ENCODE measurements around the gene SIVA1. TPM values are rescaled to one million over a fixed set of nuclear protein-coding genes. Genes with fewer than 3 reads are reported as not detected.

The SIVA1 gene
- total RNA-seq, 2 experiments from 2014 or later: 137 to 147 TPM

DNA sequence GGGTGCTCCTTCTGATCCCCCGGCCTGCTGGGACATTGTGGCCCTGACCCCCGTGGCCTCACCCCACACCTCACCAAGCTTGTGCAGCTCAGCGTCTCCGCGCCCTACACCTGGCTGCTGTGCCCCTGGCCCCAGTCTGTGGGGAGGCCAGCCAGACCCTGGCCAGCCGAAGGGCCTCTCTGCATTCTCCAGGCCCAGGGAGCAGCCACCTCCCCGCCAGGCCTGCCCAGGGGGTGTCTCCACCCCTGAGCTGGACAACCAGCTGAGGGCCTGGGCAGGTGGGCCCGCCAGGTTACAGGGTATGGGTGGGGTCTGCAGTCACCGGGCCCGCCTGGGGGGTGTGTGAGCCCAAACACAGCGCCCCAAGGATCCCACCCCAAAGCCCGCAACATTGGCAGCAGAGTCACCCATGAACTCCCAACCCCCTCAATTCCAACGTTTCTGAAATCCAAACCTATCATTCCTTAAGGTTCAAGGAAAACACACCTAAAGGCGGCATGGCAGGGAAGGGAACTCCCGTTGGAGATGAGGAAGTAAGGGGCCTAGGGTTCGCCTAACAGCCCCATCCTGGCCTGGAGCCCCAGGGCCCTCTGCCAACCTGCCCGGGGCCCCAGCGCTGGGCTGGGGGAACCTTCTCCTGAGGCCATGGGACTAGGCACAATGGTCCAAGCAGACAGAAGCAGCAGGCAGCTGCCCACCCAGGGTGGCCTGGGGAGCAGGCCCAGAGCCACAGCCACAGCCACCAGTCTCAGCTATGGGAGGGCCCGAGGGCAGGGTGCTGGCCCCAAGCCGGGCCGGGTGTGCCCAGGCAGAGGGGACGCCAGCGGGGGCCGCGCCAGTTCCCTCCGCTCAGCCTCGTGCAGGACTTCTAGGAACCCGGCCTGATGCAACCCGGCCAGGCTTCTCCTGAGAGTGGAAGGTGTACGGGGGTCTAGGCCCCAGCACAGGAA lies 34.1 kb downstream of the SIVA1 start:
- Mint-ChIP-seq H3K4me1 (peaks cover 15% of the 10 kb centered on the region), H3K27ac (no peak overlapping the region), H3K4me3 (no peak overlapping the region), H3K36me3 (no peaks in the 10 kb centered on the region), H3K9me3 (no peaks in the 10 kb centered on the region), H3K27me3 (no peaks in the 10 kb centered on the region)
- no peak for DNase-seq

DNA sequence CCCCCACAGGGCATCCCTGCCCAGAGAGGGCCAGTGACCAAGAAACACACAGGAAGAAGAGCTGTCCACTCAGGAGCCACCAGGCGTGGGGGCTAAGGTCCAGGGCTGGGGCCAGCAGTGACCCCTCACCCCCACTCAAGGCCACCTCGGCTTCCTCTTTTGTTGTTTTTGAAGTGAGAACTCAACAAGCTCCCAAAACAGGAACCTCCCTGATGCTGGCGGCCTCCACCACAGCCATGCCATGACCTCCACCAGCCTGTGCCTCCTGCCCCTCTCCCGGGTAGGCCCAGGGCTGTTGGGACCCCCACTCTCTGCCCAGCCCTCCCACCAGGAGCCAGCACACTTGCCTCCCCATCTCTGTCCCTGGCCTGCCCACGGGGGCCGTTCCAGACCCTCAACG lies 34.8 kb downstream of the SIVA1 start:
- DNase-seq: no peak
- Mint-ChIP-seq H3K4me3 (no peak overlapping the region), H3K9me3 (no peaks in the 10 kb centered on the region), H3K27ac (no peak overlapping the region), H3K36me3 (no peaks in the 10 kb centered on the region), H3K4me1 (peaks cover 15% of the 10 kb centered on the region), H3K27me3 (no peaks in the 10 kb centered on the region)

DNA sequence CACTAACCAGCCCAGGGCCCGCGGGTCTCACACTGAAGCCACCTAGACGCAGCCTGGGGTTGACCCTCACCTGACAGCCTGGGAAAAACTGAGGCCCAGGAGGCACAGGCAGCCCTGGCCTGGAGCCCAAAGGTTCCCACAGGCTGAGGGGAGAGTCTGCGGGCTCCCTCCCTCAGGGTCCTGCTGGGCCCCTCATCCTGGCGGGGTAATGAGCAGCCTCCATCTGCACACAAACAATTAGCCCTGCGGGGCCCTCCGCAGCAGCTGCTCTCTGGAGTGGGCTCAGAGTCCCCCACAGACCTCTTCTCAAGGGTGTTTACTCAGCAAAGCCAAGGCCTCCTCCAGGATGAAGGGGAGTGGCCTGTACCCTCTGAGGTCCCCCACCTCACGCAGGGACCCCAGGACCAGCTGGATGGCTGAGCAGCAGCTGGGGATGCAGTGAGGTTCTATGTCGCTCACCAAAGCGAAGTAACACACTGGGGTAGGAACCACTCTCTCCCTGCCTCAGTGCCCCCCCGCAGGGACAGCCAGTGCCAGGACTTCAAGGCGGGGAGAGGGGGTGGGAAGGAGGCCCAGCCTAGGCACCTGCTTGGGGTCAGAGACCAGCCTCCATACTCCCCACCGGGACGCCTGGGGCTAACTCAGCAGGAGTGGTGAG lies 35.3 kb downstream of the SIVA1 start:
- Mint-ChIP-seq H3K27ac (no peak overlapping the region), H3K36me3 (no peaks in the 10 kb centered on the region), H3K4me1 (peaks cover 19% of the 10 kb centered on the region), H3K9me3 (no peaks in the 10 kb centered on the region), H3K4me3 (no peak overlapping the region), H3K27me3 (no peaks in the 10 kb centered on the region)
- no peak for DNase-seq

DNA sequence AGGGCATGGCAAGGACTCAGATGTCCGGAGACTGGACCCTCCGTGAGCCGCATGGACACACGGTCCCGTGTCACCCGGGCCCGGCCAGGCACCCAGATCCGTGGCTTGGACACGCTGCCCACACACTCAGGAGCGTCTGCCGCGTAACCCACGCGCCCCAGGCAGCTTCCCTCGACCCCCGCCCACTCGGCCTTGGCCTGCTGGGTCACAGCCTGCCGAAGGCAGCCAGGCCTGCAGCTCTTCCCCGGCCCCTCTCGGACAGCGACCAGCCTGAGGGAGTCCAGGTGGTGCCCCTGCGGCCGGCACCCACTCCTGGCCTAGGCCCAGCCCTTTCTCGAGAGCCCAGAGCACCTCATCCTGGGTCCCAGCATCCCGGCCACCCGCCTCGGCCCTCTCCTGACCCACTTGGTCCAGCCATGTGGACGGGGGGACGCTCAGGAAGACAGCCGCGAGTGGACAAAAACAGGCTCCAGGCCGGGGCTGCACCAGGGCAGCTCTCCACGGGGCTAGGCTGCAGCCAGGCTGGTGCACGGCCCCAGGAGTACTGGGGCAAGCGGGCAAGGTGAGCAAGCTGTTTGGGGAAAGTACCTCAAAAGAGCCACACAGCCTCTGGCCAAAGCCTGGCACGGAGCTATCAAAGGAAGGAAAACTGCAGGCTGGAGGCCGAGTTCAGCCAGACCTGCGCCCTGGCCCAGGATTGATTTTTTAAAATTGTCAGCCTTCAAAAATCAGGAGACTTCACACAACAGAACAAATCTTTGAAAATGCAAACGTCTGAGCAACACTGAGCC lies 36.1 kb downstream of the SIVA1 start:
- Mint-ChIP-seq H3K4me1 (peaks cover 26% of the 10 kb centered on the region), H3K36me3 (no peaks in the 10 kb centered on the region), H3K9me3 (no peaks in the 10 kb centered on the region), H3K4me3 (no peak overlapping the region), H3K27ac (peak overlapping the region; percentile 42), H3K27me3 (no peaks in the 10 kb centered on the region)
- DNase-seq: no peak

DNA sequence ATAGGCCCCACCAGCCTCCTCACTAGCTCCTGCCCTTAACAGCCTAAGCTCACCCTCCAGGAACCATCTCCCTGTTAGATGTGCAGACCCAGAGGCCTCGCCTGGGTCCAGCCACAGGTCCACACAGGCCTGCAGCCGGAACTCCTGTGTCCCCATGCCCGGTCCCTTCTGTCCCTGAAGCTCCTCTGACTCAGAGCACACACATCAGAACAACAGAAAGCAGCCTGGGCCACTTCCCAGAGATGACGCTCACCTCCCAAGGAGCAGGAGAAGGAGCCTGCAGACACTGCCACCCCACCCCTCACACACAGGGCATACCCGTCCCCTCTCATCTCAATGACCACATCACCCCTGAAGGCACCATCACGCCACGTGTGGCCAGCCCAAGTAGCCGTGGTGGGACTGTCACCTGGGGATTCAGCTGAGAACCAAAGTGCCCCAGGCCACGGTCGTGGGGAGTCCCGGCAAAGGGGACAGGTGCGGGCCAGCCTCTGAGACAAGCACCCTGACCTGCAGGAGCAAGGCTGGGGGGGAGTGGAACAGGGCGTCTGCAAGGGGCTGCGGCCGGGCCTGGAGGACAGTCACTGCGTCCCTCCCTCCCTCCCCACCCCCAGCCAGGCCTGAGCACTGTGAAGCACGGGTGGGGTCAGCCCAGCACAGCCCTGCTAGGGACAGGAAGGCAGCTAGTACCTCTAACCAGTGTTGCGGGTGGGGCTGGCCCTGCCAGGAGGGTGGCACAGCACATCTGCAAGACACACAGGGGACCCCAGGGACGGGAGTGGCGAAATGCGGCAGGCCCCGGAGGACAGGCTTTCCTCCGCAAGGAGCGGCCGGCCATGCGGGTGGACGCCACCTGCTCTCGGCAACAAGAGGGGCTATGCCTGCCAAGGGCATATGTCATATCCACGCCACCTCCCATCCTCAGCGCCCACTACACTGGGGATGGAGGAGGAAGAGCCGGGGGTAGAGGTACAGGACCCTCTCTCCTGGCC lies 37.1 kb downstream of the SIVA1 start:
- no peak for DNase-seq
- no peaks in the 10 kb centered on the region for H3K9me3 Mint-ChIP-seq
- no peak overlapping the region for H3K27ac Mint-ChIP-seq
- no peaks in the 10 kb centered on the region for H3K27me3 Mint-ChIP-seq
- H3K36me3 Mint-ChIP-seq: no peaks in the 10 kb centered on the region
- H3K4me3 Mint-ChIP-seq: no peak overlapping the region
- H3K4me1 Mint-ChIP-seq: peaks cover 28% of the 10 kb centered on the region

DNA sequence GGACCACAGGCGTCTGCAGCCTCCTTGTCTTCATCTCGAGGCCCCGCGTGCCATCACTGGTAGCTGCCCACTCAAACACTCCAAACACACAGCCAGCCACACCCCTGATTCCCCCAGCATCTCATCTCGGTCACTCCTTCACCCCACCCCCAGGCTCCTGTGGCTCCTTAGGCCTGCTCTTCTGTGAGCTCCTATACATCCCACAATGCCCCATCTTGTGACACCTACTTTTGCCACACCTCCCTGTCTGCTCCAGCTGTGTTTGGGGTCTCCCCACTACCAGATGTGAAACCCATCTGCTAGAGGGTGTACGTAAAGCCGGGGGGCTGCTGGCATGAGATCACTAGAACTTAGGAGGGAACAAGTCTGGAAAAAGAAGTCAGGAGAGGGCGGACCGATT lies 38.5 kb downstream of the SIVA1 start:
- Mint-ChIP-seq H3K27me3 (no peaks in the 10 kb centered on the region), H3K27ac (no peak overlapping the region), H3K36me3 (no peaks in the 10 kb centered on the region), H3K4me3 (no peak overlapping the region), H3K9me3 (no peaks in the 10 kb centered on the region), H3K4me1 (peaks cover 32% of the 10 kb centered on the region)
- DNase-seq: no peak

DNA sequence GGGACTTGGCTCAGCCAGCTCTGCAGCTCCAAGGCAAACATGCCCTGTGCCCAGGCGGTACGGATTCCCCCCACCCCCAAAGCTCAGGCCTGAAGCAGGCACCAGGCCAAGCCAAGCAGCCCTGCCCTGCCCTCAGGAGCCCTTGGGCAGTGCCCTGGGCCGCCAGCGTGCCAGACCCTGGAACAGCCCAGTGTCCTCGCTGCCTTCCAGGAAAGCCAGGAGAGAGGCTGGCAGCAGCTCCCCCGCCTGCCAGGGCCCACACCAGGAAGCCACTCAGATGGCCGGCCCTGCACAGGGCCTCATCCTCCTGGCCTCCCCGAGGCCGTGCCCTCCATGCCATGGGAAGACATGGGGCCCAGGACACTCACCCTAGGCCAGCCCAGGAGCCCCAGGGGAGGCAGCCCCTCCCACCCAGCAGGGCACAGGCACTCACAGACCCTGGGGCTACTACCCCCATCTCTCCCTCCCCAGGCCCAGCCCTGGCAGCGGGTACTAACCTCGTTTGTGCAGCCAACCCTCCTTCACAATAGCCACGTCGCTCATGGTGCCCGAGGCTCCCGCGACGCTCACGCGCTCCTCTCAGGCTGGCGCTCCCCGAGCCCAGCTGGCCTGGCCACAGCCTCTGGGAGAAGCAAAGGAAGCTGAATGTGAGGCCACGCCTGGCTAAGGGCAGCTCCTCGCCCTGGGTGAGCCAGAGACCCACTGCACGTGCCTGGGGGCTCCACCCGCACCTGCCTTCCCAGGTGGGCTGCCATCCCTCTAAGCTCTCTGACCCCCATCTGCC lies 39.3 kb downstream of the SIVA1 start:
- Mint-ChIP-seq H3K9me3 (no peaks in the 10 kb centered on the region), H3K27me3 (no peaks in the 10 kb centered on the region), H3K4me3 (no peak overlapping the region), H3K27ac (no peak overlapping the region), H3K36me3 (no peaks in the 10 kb centered on the region), H3K4me1 (peaks cover 31% of the 10 kb centered on the region)
- DNase-seq: no peak

DNA sequence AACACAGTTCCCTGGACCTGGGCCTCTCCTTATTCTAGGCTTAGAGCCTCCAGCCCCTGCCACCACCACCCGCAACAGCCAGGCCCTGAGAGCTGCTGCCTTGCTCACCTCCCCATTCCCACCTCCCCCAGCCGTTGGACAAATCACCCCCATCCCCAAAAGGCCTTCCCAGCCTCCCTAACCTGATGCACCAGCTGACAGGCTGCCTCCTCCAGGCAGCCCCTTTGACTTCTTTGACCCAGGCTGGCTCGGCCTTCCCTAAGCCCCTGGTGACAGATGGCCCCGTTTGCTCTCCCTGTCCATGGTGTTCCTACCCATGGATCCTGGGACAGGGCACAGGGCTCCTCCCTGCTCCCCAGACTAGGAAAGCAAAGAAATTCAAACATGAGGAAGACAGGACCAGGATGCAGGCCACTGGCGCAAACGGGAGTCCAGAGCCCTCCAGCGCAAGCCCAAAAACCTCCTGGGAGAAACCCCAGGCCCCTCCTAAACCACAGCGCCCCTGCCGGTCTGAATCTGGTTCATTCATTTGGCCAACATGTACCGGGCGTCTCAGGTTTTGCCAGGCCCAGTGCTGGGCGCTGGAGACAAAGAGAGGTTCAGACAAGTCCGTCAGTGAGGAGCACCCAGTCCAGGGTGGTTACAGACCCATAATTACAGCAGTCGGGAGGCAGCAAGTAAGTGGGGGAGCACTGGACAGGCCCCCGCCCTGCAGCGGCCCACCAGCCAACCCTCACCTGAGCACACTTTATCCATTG lies 40.2 kb downstream of the SIVA1 start:
- Mint-ChIP-seq H3K4me1 (peaks cover 31% of the 10 kb centered on the region), H3K36me3 (no peaks in the 10 kb centered on the region), H3K27ac (no peak overlapping the region), H3K4me3 (peak overlapping the region; percentile 90), H3K9me3 (no peaks in the 10 kb centered on the region), H3K27me3 (peaks cover under 1% of the 10 kb centered on the region)
- no peak for DNase-seq

DNA sequence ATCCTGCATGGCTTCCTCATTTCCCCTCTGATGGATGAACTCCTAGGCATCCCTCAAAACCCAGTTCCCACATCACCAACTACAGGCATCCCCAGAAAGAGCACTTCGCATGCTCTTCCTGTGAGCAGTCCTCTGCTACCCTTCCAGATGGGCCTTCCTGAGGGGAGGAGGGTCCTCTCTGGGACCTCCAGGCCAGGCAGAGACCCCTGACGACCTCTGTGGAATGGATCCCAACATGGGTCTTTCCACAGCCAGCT lies 40.7 kb downstream of the SIVA1 start:
- H3K4me1 Mint-ChIP-seq: peaks cover 31% of the 10 kb centered on the region
- H3K27ac Mint-ChIP-seq: no peak overlapping the region
- no peaks in the 10 kb centered on the region for H3K9me3 Mint-ChIP-seq
- H3K4me3 Mint-ChIP-seq: peak overlapping the region; percentile 90
- peaks cover 6% of the 10 kb centered on the region for H3K27me3 Mint-ChIP-seq
- DNase-seq: no peak
- no peaks in the 10 kb centered on the region for H3K36me3 Mint-ChIP-seq

DNA sequence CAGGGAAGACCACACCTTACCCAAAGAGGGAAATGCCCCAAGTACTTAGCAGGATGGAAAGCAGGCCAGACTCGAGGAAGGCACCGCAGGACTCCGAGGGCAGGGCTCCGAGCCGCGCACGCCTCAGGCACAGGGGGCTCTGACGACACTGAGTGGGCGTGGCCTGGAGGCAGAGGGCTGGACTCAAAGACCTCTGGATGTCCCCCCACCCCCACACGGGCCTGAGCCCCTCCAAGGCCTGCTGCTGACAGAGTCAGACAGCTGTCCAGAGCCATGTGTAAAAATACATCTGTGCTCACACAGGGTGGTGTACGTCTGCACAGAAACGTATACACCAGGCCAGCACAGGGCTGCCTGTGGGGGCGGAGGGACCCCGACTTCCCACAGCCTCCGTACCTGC lies 41.2 kb downstream of the SIVA1 start:
- H3K4me1 Mint-ChIP-seq: peaks cover 31% of the 10 kb centered on the region
- DNase-seq: peak; percentile 72
- peaks cover 7% of the 10 kb centered on the region for H3K27me3 Mint-ChIP-seq
- no peaks in the 10 kb centered on the region for H3K36me3 Mint-ChIP-seq
- H3K27ac Mint-ChIP-seq: peak overlapping the region; percentile 69
- H3K4me3 Mint-ChIP-seq: peak overlapping the region; percentile 90
- H3K9me3 Mint-ChIP-seq: no peaks in the 10 kb centered on the region

DNA sequence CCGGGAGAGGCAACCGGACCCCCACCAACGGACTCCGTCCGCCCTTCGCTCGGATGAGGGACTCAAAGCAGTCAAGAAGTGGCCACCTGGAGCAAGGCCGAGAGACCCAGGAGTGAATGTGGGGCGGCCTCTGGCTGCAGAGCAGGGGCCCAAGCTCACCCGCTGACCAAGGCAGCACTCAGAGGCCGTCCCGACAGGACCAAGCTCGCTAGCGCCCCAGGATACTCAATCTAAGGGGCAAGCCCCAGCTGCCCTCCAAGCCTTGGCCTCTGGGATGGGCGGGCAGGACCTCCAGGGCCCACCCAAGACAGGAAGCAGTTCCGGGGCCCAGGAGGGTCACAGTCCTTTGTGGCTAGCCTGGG lies 41.7 kb downstream of the SIVA1 start:
- H3K4me1 Mint-ChIP-seq: peaks cover 29% of the 10 kb centered on the region
- H3K36me3 Mint-ChIP-seq: no peaks in the 10 kb centered on the region
- DNase-seq: no peak
- H3K27ac Mint-ChIP-seq: peak overlapping the region; percentile 54
- H3K4me3 Mint-ChIP-seq: peak overlapping the region; percentile 90
- H3K27me3 Mint-ChIP-seq: peaks cover 7% of the 10 kb centered on the region
- no peaks in the 10 kb centered on the region for H3K9me3 Mint-ChIP-seq

DNA sequence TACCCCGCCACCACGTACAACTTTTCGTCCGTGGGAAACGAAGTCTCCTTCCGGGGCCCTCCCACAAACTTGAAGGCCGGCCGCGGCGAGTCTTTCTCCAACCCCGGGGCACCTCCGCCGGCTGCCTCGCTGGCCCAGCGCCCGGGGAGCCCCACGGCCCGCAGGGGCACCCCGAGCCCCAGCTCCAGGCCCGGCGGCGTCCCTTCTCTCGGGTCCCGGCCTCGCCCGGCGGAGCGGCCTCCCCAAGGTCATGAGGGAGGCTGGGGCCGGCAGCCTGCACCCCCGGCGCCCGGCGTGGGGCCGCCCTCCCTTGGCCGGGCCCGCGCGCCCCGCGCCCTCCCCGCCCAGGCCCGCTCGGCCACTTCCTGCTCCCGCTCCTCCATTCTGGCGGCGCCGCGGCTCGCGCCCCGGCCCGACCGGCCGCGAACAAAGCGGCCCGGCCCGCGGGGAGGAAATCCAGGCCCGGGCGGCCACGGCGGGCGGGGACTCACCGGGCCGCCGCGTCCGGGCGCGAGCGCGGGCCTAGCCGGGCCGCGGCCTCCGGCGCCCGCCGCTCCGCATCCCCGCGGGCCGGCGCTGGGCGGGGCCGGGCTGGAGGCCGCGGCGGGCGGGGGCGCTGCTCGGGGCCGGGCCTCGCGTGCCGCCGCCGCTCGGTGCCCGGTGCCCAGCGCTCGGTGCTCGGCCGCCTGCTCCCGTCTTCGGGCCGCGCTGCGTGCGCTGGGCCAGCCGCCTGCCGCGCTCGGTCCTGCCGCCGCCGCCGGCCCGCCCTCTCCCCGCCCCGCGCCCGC lies 42.2 kb downstream of the SIVA1 start, which contains the start of gene AKT1:
AKT1 (minus strand) TSS at position 756 of the 788 bp plus-strand sequence. CDS start 3,105 bp downstream, outside the sequence.
- Mint-ChIP-seq H3K9me3 (no peaks in the 10 kb centered on the region), H3K36me3 (no peaks in the 10 kb centered on the region), H3K4me3 (peak within 1 kb of the TSS; percentile 90), H3K4me1 (peaks cover 30% of the 10 kb centered on the region), H3K27me3 (peaks cover 10% of the 10 kb centered on the region), H3K27ac (peak within 1 kb of the TSS; percentile 65)
- DNase-seq: peak; percentile 52

All from activated naive CD8-positive, alpha-beta T cell treated with anti-CD3 and anti-CD28 coated beads for 36 hours (primary cell).